Thymus (tissue), 11 donors: ENCODE data around the gene AP1M1. TPM values are rescaled to one million over a fixed set of nuclear protein-coding genes. Genes with fewer than 3 reads are reported as not detected.

ENCODE experiments used
- DNase-seq, 9 donors: peaks; one replicate each; pipeline ENCODE4 v3.0.0-alpha.2; 2013; ENCODE audit warnings: low spot score in 9 of 9, low read depth in 6 of 9, missing footprints in 1 of 9
- H3K27ac ChIP-seq, 2 donors: one replicate each; pipeline ENCODE4 v1.5.1; 2013; ENCODE audit warnings: control low read depth in 1 of 2, low read depth in 1 of 2, low read length in 1 of 2, mild to moderate bottlenecking in 1 of 2, moderate library complexity in 1 of 2
- H3K27me3 ChIP-seq, 2 donors: one replicate each; pipeline ENCODE4 v1.5.1; 2013; ENCODE audit warnings: low read length in 1 of 2; ENCODE audit not compliant: control insufficient read depth in 2 of 2, insufficient read depth in 1 of 2
- H3K36me3 ChIP-seq, 2 donors: one replicate each; pipeline ENCODE4 v1.5.1; 2013; ENCODE audit warnings: low read length in 1 of 2, mild to moderate bottlenecking in 1 of 2, moderate library complexity in 1 of 2; ENCODE audit not compliant: control insufficient read depth in 2 of 2, insufficient read depth in 2 of 2
- H3K4me1 ChIP-seq, 2 donors: one replicate each; pipeline ENCODE4 v1.5.1; 2013; ENCODE audit warnings: low read length in 2 of 2; ENCODE audit not compliant: control insufficient read depth in 2 of 2, insufficient read depth in 2 of 2
- H3K4me3 ChIP-seq, 2 donors: one replicate each; pipeline ENCODE4 v1.5.1; 2013; ENCODE audit warnings: low read length in 2 of 2, control low read depth in 1 of 2, mild to moderate bottlenecking in 1 of 2
- H3K9me3 ChIP-seq, 2 donors: one replicate each; pipeline ENCODE4 v1.5.1; 2013; ENCODE audit warnings: low read length in 1 of 2, mild to moderate bottlenecking in 1 of 2; ENCODE audit not compliant: control insufficient read depth in 2 of 2, insufficient read depth in 1 of 2
- WGBS: extraction: QIAGEN DNeasy Blood & Tissue Kit; methylation state at CpG from one replicate; pipeline ENCODE4 v1.1.7; 2013; 5-methylcytosine and 5-hydroxymethylcytosine counted together
- polyA plus RNA-seq: library from polyadenylated mRNA; stranded (reverse); fragments of 200-250 nt; gene quantifications from one replicate; pipeline ENCODE4 v1.2.3, GENCODE V29; 2013
- total RNA-seq: library from RNA; stranded (reverse); fragments of 120-200 nt; gene quantifications from one replicate; pipeline ENCODE4 v1.2.4, GENCODE V29; 2013
- donor health status: healthy.

The AP1M1 gene
- total and polyA plus RNA-seq, 2 donors: 36.9 to 38.4 TPM

DNA sequence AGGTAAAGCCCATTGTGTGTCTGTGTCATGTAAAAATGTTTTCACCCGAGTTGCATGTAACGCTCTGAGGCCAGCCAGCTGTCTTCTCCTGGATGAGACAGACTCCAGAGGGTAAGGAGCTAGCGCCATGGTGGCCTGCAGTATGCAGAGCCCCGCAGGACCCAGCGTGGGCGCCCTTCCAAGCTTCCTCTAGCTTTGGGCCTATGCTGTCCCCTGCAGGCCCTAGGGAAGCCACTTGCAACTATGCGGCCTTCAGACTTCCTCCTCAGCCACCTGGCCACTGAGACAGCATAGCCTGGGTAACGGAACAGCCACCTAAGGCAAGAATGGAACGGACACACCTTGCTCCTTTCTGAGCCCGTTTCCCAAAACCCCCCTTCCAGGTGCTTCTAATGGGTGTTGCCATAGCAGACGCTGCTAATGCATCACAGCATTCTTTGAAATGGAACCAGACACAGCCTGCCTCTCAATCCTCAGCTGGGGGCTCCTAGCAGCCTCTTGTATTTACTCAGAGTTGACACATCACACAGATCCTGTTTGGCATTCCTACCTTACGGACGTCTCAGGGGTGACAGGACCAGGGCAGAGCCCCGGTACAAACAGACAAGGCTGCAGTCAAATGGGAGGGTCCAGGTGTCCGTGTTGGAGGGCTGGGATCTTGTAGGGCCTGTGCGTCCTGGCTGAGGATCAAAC, 6.3 kb upstream of the AP1M1 start:
- Histone ChIP-seq H3K36me3 (peaks cover 47 to 57% of the 10 kb centered on the region in 2 donors), H3K4me3 (no peak overlapping the region), H3K27me3 (no peaks in the 10 kb centered on the region), H3K27ac (no peak overlapping the region), H3K4me1 (peaks cover 2 to 6% of the 10 kb centered on the region in 2 donors), H3K9me3 (no peaks in the 10 kb centered on the region)
- 94% methylated on average over 16 of the region's 16 CpGs for WGBS
- DNase-seq: no peak

DNA sequence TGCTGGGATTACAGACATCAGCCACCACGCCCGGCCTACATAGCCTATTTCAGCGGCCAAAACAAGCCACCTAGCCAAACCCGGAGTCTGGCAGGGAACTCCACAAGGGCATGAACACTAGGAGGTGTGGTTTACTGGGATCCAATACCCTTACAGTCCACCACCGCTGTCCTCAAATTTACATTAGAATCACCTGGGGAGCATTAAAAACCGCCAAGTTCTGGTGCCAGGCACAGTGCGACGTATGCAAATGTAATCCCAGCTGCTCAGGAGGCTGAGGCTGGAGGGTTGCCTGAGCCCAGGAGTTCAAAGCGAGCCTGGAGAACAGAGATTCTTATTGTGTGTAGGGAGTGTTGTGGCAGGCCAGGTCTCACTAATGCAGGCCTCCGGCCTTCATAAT, 4.2 kb upstream of the AP1M1 start:
- no peak for DNase-seq
- Histone ChIP-seq H3K27me3 (no peaks in the 10 kb centered on the region), H3K4me3 (no peak overlapping the region), H3K4me1 (peaks cover 0 to 6% of the 10 kb centered on the region in 2 donors), H3K9me3 (no peaks in the 10 kb centered on the region), H3K27ac (no peak overlapping the region), H3K36me3 (peaks cover 35 to 44% of the 10 kb centered on the region in 2 donors)
- WGBS: 97% methylated on average over 10 of the region's 10 CpGs

DNA sequence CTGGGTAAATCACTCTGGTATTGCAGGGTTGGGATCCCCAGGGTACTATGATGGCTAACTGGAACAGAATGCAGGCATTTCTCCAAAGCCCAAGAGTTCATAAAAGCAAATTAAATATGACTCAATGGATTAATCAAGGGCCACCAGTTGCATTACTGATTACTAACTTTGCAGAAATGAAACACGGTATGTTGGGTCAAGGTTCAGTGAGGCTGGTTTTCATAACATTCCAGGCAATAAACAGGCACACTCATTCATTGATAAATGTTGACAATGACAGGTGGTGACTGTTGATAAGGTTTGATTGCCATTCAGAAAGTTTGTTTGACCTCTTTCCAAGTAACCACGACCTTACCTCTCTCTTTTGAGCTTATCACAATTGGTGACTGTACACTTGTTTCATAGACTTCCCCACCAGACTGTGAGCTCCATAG, 506 bp upstream of the AP1M1 start:
- peak overlapping the region; percentile 63 to 76 for H3K4me3 ChIP-seq
- H3K27me3 ChIP-seq: no peaks in the 10 kb centered on the region
- H3K9me3 ChIP-seq: no peaks in the 10 kb centered on the region
- no peak for DNase-seq
- 60% methylated on average over 2 of the region's 2 CpGs for WGBS
- peaks cover 16 to 26% of the 10 kb centered on the region in 2 donors for H3K36me3 ChIP-seq
- peaks cover 0 to 13% of the 10 kb centered on the region in 2 donors for H3K4me1 ChIP-seq
- no peak overlapping the region for H3K27ac ChIP-seq

DNA sequence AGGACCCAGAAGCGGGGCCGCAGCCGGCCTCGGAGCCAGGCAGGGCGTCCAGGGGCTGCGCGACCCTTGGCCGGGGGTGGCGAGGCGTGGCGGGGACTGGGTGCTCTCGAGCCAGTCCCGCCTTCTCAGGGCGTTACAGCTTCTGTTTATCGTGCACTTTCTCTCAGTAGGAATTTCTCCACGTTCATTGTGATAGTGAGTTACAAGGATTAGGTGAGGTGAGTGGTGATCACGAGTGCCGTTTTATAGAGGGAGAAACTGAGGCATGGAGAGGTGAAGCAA, 600 bp downstream of the AP1M1 start:
- Histone ChIP-seq H3K27ac (no peak overlapping the region), H3K4me3 (peak overlapping the region; percentile 63 to 76), H3K9me3 (no peaks in the 10 kb centered on the region), H3K36me3 (peaks cover 24 to 27% of the 10 kb centered on the region in 2 donors), H3K4me1 (peaks cover 0 to 16% of the 10 kb centered on the region in 2 donors), H3K27me3 (no peaks in the 10 kb centered on the region)
- 3% methylated on average over 18 of the region's 18 CpGs for WGBS
- DNase-seq: no peak

DNA sequence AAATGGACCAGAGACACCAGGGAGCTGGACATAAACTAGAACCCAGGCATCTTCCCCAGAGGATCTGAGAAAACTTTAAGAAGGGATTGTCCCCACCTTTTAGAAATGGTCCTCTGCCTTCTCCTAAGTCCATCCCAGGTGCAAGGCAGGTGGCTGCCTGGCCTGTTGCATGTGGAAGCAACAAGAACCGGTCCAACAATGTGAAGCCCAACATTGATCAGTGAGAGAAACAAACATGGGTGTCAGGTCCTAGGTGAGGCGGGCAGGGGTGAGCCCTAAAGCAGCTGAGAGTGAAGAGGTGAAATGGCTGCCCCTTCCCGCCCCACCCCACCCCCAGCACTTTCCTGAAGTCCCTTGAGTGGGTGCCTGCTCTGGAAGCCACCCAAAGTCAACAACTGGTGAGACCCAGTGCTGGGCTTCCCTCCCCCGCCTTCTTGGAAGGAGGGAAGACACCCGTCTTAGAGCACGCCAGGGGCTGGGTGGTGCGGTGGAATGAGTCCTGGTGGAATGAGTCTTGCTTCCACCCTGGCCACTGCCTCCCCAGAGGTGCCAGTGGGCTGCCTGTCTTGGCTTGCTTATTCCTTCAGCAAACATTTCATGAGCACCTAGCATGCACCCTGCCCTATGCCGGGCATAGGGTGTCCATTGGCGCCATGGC, 1.7 kb downstream of the AP1M1 start:
- H3K27ac ChIP-seq: no peak overlapping the region
- H3K4me1 ChIP-seq: peaks cover 0 to 25% of the 10 kb centered on the region in 2 donors
- peaks cover 35 to 38% of the 10 kb centered on the region in 2 donors for H3K36me3 ChIP-seq
- H3K9me3 ChIP-seq: no peaks in the 10 kb centered on the region
- H3K27me3 ChIP-seq: no peaks in the 10 kb centered on the region
- H3K4me3 ChIP-seq: no peak overlapping the region
- DNase-seq: no peak
- whole genome bisulfite sequencing: 96% methylated on average over 9 of the region's 9 CpGs

DNA sequence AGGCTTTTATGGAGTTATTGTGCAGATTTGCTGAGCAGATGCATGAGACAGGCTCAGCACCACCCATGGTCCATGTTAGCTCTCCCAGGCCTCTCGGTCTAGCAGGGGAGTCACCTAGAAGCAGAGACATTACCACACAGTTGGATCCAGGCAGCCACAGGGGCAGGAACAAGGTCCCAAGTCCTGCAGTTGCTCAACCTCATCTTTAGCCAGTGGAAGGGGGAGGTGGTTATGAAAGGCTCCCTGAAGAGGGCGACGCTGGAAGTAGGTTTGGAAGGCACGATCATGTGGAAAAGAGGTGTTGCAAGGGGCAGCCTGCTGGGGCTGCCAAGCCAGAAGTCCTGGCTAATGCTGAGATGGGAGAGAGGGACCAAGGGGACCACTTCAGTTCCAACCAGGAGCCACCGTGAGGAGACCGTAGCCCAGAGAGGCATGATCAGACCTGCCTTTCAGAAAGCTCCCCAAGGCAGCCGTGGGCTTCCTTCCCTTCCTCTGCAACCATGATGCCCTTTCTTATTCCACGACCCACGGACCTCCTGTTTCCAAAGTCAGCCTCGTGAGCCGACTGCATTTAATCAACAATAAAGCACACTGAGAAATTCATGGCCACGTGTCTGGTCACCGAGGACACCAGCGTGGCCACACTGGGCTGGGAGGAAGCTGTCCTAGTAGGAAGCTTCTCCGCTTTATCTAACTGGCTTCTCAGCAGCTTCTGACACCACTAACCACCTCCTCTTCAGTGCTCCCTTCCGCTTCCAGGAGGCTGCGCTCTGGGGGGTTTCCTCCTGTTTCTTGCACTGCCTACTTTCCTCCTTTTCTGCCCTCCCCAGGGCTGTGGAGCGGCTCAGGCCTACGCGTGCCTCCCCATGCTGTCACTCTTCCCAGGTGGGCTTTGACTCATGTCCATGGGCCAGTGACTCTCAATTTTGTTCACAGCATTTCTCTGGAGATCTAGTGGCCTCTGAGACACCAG, 2.6 kb downstream of the AP1M1 start:
- Histone ChIP-seq H3K27ac (no peak overlapping the region), H3K36me3 (peaks cover 42 to 47% of the 10 kb centered on the region in 2 donors)

DNA sequence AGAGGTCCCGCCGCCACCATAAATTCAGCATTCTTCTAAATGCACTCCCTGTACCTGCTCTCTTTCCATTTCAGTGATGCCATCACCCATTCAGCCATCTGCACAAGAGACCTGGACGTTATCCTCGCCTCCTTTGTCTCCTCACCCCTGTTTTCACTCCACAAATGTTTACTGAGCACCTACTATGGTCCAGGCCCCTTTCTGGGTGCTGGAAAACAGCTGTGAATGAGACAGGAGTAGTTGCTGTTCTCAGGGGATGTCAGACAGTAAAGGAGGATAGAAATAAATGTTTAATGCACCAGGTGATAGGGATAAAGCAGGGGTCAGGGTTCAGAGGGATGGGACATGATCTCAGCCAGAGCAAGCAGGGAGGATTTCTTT, 3.3 kb downstream of the AP1M1 start:
- Histone ChIP-seq H3K4me1 (peaks cover 0 to 25% of the 10 kb centered on the region in 2 donors), H3K27ac (no peak overlapping the region), H3K27me3 (no peaks in the 10 kb centered on the region), H3K4me3 (no peak overlapping the region), H3K9me3 (no peaks in the 10 kb centered on the region), H3K36me3 (peaks cover 46 to 53% of the 10 kb centered on the region in 2 donors)
- WGBS: 97% methylated on average over 4 of the region's 4 CpGs
- DNase-seq: no peak

More for the DNA sequence above, 2.6 kb downstream of the AP1M1 start:
- DNase-seq: no peak
- no peak overlapping the region for H3K4me3 ChIP-seq
- H3K9me3 ChIP-seq: no peaks in the 10 kb centered on the region
- no peaks in the 10 kb centered on the region for H3K27me3 ChIP-seq
- 95% methylated on average over 20 of the region's 20 CpGs for WGBS
- peaks cover 0 to 25% of the 10 kb centered on the region in 2 donors for H3K4me1 ChIP-seq

DNA sequence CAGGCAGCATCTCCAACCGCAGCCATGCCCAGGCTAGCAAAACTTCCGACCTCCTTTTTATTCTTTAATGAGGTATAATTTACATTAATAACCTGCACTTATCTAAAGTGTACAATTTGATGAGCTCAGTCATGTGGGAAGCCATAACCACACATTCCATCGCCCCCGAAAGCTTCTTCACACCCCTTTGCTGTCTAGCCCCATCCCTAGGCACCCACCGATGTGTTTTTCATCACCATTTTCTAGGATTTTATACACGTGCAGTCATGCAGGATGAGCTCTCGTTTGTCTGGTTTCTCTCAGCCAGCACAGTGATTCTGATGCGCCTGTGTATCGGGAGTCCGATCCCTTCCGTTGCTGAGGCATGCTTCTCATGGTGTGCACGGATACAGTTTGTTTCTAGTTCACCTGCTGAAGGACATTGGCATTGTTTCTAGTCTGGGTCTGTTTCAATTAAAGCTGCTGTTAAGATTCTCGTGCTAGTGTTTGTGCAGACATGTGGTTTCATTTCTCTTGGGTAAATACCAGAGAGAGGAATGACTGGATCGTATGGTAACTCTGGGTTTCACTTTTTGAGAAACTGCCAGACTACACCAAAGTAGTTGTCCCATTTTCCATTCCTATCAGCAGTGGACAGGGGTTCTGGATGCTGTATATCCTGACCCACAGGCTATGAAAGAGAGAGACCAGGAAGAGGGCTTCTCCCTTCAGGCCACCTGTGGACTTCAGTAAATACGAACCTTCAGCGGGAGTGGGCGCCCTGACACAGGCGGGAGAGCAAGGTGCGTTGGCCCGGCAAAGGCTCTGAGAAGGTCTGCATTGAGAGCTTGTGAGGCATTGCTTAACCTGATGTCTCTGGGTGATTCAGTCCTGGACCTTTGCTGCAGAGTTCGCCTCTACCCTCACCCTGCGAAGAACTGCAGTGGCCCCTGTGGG, 4.9 kb downstream of the AP1M1 start:
- Histone ChIP-seq H3K4me1 (peaks cover 0 to 23% of the 10 kb centered on the region in 2 donors), H3K36me3 (peaks cover 59 to 69% of the 10 kb centered on the region in 2 donors)

More for the DNA sequence above, 4.9 kb downstream of the AP1M1 start:
- no peak overlapping the region for H3K4me3 ChIP-seq
- no peak overlapping the region for H3K27ac ChIP-seq
- WGBS: 93% methylated on average over 22 of the region's 22 CpGs
- H3K27me3 ChIP-seq: no peaks in the 10 kb centered on the region
- no peaks in the 10 kb centered on the region for H3K9me3 ChIP-seq
- DNase-seq: no peak
